ENCODE data around the gene KCTD14.

Gene KCTD14, protein sequence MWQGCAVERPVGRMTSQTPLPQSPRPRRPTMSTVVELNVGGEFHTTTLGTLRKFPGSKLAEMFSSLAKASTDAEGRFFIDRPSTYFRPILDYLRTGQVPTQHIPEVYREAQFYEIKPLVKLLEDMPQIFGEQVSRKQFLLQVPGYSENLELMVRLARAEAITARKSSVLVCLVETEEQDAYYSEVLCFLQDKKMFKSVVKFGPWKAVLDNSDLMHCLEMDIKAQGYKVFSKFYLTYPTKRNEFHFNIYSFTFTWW

DNA sequence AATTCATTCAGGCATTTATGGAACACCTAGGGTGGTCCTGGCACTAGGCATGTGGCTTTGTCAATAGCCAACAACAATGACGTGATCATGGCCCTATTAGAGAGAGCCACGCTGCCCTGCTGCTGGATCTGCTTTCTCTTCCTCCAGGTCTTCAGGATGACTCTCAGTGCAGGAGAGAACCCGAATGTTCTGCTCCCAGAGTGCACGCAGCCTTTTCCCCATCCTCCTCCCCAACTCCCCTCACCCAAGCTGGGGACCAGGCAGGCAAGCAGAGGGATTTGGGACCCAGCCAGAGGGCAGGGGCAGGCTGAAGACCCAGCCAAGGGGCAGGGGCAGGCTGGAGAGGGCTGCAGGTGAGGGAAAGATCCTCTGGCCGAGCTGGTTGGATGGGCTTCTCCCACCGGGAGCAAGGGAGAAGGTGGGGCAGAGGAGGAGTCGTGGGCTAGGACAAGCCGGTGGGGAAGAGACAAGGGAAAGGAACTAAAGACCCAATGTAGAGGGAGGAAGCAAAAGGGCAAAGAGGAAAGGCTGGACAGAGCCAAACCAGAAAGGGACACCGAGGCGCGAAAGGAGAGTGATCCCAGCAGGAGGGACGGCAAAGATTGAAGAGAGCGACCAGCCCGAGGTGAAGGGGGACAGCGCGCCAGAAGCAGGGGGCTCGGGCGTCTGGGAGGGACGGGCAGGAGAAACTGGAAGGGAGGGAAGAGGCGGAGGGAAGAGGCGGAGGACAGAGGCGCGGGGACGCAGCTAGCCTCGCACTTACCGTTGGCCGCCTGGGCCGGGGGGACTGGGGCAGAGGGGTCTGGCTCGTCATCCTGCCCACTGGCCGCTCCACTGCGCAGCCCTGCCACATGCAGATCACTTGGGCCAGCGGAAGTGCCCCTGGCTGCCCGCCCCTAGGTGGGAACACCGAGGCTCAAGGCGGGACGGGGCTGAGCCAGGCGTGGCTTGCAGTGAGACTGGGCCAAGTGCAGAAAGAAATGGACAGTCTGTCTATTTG, at the start of gene KCTD14:
Gene KCTD14 (minus strand): TSS at position 880 of the 1,000 bp plus-strand sequence. CDS start 27 bp downstream, at position 853.
- H4K20me1 ChIP-seq (ENCODE audit: insufficient read depth), result no peaks in the 10 kb centered on the region
- TF ChIP-seq, protein P1, sequence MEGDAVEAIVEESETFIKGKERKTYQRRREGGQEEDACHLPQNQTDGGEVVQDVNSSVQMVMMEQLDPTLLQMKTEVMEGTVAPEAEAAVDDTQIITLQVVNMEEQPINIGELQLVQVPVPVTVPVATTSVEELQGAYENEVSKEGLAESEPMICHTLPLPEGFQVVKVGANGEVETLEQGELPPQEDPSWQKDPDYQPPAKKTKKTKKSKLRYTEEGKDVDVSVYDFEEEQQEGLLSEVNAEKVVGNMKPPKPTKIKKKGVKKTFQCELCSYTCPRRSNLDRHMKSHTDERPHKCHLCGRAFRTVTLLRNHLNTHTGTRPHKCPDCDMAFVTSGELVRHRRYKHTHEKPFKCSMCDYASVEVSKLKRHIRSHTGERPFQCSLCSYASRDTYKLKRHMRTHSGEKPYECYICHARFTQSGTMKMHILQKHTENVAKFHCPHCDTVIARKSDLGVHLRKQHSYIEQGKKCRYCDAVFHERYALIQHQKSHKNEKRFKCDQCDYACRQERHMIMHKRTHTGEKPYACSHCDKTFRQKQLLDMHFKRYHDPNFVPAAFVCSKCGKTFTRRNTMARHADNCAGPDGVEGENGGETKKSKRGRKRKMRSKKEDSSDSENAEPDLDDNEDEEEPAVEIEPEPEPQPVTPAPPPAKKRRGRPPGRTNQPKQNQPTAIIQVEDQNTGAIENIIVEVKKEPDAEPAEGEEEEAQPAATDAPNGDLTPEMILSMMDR (conservative IDR thresholded peaks at IDR 0.05; ENCODE audit: low read depth, low read length), result no peak
- no peaks in the 10 kb centered on the region for H3K27me3 ChIP-seq (ENCODE audit: insufficient read depth, low read depth)
- H3K4me3 ChIP-seq (IDR thresholded peaks at IDR 0.05; ENCODE audit: insufficient read depth, low read depth, low read length), result no peak within 1 kb of the TSS
- no peak within 1 kb of the TSS for H3K9ac ChIP-seq
- H2AFZ ChIP-seq (ENCODE audit: low read depth), result no peak within 1 kb of the TSS
- no peaks in the 10 kb centered on the region for H3K36me3 ChIP-seq (ENCODE audit: insufficient read depth)
- H3K4me1 ChIP-seq (ENCODE audit: low read depth, poor library complexity, severe bottlenecking), result no peaks in the 10 kb centered on the region
- H3K4me2 ChIP-seq, result no peak within 1 kb of the TSS
- H3K79me2 ChIP-seq (ENCODE audit: insufficient read depth, low read depth), result no peaks in the 10 kb centered on the region
- H3K27ac ChIP-seq, result no peak within 1 kb of the TSS

GRCh38 chr11:78072455-78072854, 49.4 kb upstream of the KCTD14 start:
- peaks cover 8% of the 10 kb centered on the region; the same call in 1 of the 2 replicates for H4K20me1 ChIP-seq (ENCODE audit: insufficient read depth)
- H3K4me3 ChIP-seq (IDR thresholded peaks at IDR 0.05; ENCODE audit: insufficient read depth, low read depth, low read length), result no peak overlapping the region
- H3K27ac ChIP-seq, result no peak overlapping the region
- no peaks in the 10 kb centered on the region for H3K27me3 ChIP-seq (ENCODE audit: insufficient read depth, low read depth)
- no peak overlapping the region for H2AFZ ChIP-seq (ENCODE audit: low read depth)
- H3K79me2 ChIP-seq (ENCODE audit: insufficient read depth, low read depth), result peaks cover 36% of the 10 kb centered on the region
- H3K36me3 ChIP-seq (ENCODE audit: insufficient read depth), result peaks cover 17% of the 10 kb centered on the region; the same call in 1 of the 2 replicates
- H3K4me1 ChIP-seq (ENCODE audit: low read depth, poor library complexity, severe bottlenecking), result peaks cover 2% of the 10 kb centered on the region
- no peak overlapping the region for H3K4me2 ChIP-seq
- TF ChIP-seq, protein P1 (conservative IDR thresholded peaks at IDR 0.05; ENCODE audit: low read depth, low read length), result no peak
- no peak overlapping the region for H3K9ac ChIP-seq

DNA sequence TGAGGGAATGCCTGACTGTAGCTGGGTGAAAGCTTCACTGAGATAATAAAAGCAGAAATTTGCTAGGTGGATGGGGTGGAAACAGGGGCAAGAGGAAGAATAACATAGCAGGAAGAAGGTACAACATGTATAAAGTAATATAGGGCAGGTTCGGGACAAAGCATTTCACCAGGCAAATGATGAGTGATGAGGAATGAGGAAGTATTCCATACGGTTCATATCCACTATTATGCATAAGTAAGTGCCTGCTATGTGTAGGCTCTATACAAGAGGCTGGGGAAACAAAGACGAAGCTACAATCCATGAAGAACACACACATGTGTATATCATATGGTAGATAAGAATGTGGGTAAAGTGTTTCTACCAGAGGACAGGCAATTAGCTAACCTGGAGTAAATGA, 48.6 kb upstream of the KCTD14 start:
- H3K4me1 ChIP-seq (ENCODE audit: low read depth, poor library complexity, severe bottlenecking), result no peaks in the 10 kb centered on the region
- peaks cover 8% of the 10 kb centered on the region; the same call in 1 of the 2 replicates for H4K20me1 ChIP-seq (ENCODE audit: insufficient read depth)
- no peak overlapping the region for H3K4me2 ChIP-seq
- TF ChIP-seq, protein P1 (conservative IDR thresholded peaks at IDR 0.05; ENCODE audit: low read depth, low read length), result no peak
- H3K4me3 ChIP-seq (IDR thresholded peaks at IDR 0.05; ENCODE audit: insufficient read depth, low read depth, low read length), result no peak overlapping the region
- H3K79me2 ChIP-seq (ENCODE audit: insufficient read depth, low read depth), result peaks cover 29% of the 10 kb centered on the region
- H3K36me3 ChIP-seq (ENCODE audit: insufficient read depth), result peaks cover 17% of the 10 kb centered on the region; the same call in 1 of the 2 replicates
- no peak overlapping the region for H3K9ac ChIP-seq
- no peak overlapping the region for H2AFZ ChIP-seq (ENCODE audit: low read depth)
- H3K27me3 ChIP-seq (ENCODE audit: insufficient read depth, low read depth), result no peaks in the 10 kb centered on the region
- no peak overlapping the region for H3K27ac ChIP-seq

- H3K27me3 ChIP-seq (ENCODE audit: insufficient read depth, low read depth), result no peaks in the 10 kb centered on the region
Observed at GRCh38 chr11:78070621-78071020, 47.5 kb upstream of the KCTD14 start.

More at GRCh38 chr11:78070621-78071020, 47.5 kb upstream of the KCTD14 start:
- Histone ChIP-seq H3K36me3 (ENCODE audit: insufficient read depth) (peaks cover 17% of the 10 kb centered on the region; the same call in 1 of the 2 replicates), H3K79me2 (ENCODE audit: insufficient read depth, low read depth) (peaks cover 18% of the 10 kb centered on the region), H3K4me2 (no peak overlapping the region), H2AFZ (ENCODE audit: low read depth) (no peak overlapping the region), H3K4me1 (ENCODE audit: low read depth, poor library complexity, severe bottlenecking) (peaks cover 5% of the 10 kb centered on the region), H3K4me3 (IDR thresholded peaks at IDR 0.05; ENCODE audit: insufficient read depth, low read depth, low read length) (no peak overlapping the region), H4K20me1 (ENCODE audit: insufficient read depth) (peaks cover 8% of the 10 kb centered on the region; the same call in 1 of the 2 replicates), H3K27ac (no peak overlapping the region), H3K9ac (no peak overlapping the region)
- TF ChIP-seq, protein P1 (conservative IDR thresholded peaks at IDR 0.05; ENCODE audit: low read depth, low read length), result no peak

Measured in KMS-11 (cell line).